SK-N-SH (cell line): ENCODE data around the gene POLE2. TPM values are rescaled to one million over a fixed set of nuclear protein-coding genes. Genes with fewer than 3 reads are reported as not detected.

ENCODE experiments used
- CTCF ChIA-PET: fragments of 300-600, 350-600 bp; formaldehyde crosslinking; extraction: SDS; loops from one replicate; lab custom pipeline; 2021; lab: Yijun Ruan, JAX
- POLR2A ChIA-PET: fragments of 350-600 bp; sonication (Branson Sonifier 250); formaldehyde crosslinking; extraction: SDS; loops from one replicate; lab custom pipeline; 2020; ENCODE audit warnings: antibody characterized with exemption, inconsistent platforms; lab: Yijun Ruan, JAX
- DNase-seq: peaks from one replicate; pipeline ENCODE4 v3.0.0; 2012
- H2AFZ ChIP-seq: fragments of 200-600 bp; sonication (generic); 2 replicates; pipeline ENCODE4 v1.8.1; 2016; ENCODE audit warnings: antibody characterized with exemption, mild to moderate bottlenecking, low read depth
- H3F3A ChIP-seq: fragments of 200-600 bp; sonication (generic); replicated peaks from 2 replicates; pipeline ENCODE3; 2016; ENCODE audit warnings: antibody characterized with exemption, mild to moderate bottlenecking; ENCODE audit not compliant: insufficient read depth
- H3K27ac ChIP-seq, 2 experiments: fragments of 200-500 bp in 1 of 2; fragments of 200-600 bp in 1 of 2; sonication (Bioruptor generic) in 1 of 2; sonication (generic), shearing (Covaris generic) in 1 of 2; 2 replicates each; pipeline versions ENCODE4 v1.5.1 to v1.6.1; 2014 to 2016; ENCODE audit warnings: low read depth in 2 of 2, inconsistent platforms in 1 of 2, low read length in 1 of 2, mild to moderate bottlenecking in 1 of 2, mixed read lengths in 1 of 2
- H3K27me3 ChIP-seq: fragments of 200-600 bp; sonication (generic), shearing (Covaris generic); 2 replicates; pipeline ENCODE4 v1.6.1; 2016; ENCODE audit warnings: mixed run types; ENCODE audit not compliant: insufficient read depth
- H3K36me3 ChIP-seq, 2 experiments: fragments of 200-500 bp in 1 of 2; fragments of 200-600 bp in 1 of 2; sonication (Bioruptor generic) in 1 of 2; sonication (generic) in 1 of 2; replicated peaks in 1 of 2; 2 replicates each; pipeline versions ENCODE3 to v1.5.1; 2014 to 2016; ENCODE audit warnings: low read length in 1 of 2, mild to moderate bottlenecking in 1 of 2; ENCODE audit not compliant: insufficient read depth in 2 of 2, control insufficient read depth in 1 of 2
- H3K4me1 ChIP-seq, 2 experiments: fragments of 200-500 bp in 1 of 2; fragments of 200-600 bp in 1 of 2; sonication (Bioruptor generic) in 1 of 2; sonication (generic), shearing (Covaris generic) in 1 of 2; 2 replicates each; pipeline versions ENCODE4 v1.5.1 to v1.6.1; 2014 to 2016; ENCODE audit warnings: low read depth in 1 of 2, low read length in 1 of 2, mixed run types in 1 of 2; ENCODE audit not compliant: insufficient read depth in 2 of 2, control insufficient read depth in 1 of 2
- H3K4me2 ChIP-seq: fragments of 200-600 bp; sonication (generic), shearing (Covaris generic); 2 replicates; pipeline ENCODE4 v1.6.1; 2017; ENCODE audit warnings: mixed run types
- H3K4me3 ChIP-seq, 2 experiments: fragments of 200-500 bp in 1 of 2; fragments of 200-600 bp in 1 of 2; sonication (Bioruptor generic) in 1 of 2; sonication (generic), shearing (Covaris generic) in 1 of 2; 2 replicates each; pipeline versions ENCODE4 v1.5.1 to v1.8.1; 2014 to 2016; ENCODE audit warnings: low read depth in 2 of 2, inconsistent platforms in 1 of 2, low read length in 1 of 2, mild to moderate bottlenecking in 1 of 2, mixed read lengths in 1 of 2, moderate library complexity in 1 of 2
- H3K79me2 ChIP-seq: fragments of 200-600 bp; sonication (generic); 2 replicates; pipeline ENCODE4 v1.8.1; 2017; ENCODE audit warnings: mild to moderate bottlenecking; ENCODE audit not compliant: insufficient read depth
- H3K9ac ChIP-seq: fragments of 200-600 bp; sonication (generic); 2 replicates; pipeline ENCODE4 v1.6.1; 2017; ENCODE audit warnings: mixed run types
- H3K9me2 ChIP-seq: fragments of 200-600 bp; sonication (generic); 2 replicates; pipeline ENCODE4 v1.6.1; 2017; ENCODE audit warnings: mixed run types
- H3K9me3 ChIP-seq: fragments of 200-600 bp; sonication (generic); 2 replicates; pipeline ENCODE4 v1.6.1; 2017; ENCODE audit warnings: mixed run types, mild to moderate bottlenecking, moderate library complexity
- H4K20me1 ChIP-seq: fragments of 200-600 bp; sonication (generic); 2 replicates; pipeline ENCODE4 v1.6.1; 2017; ENCODE audit warnings: mild to moderate bottlenecking, mixed run types; ENCODE audit not compliant: insufficient read depth
- EP300 ChIP-seq, 2 experiments: IDR thresholded peaks; 2 replicates each; pipeline versions ENCODE4 v1.4.0 to v1.6.1; 2012; ENCODE audit warnings: borderline replicate concordance in 1 of 2, low read depth in 1 of 2, low read length in 1 of 2
- EZH2phosphoT487 ChIP-seq: fragments of 200-600 bp; sonication (generic); IDR thresholded peaks from 2 replicates; pipeline ENCODE4 v1.6.1; 2017; ENCODE audit warnings: low read depth, mixed run types, mild to moderate bottlenecking, antibody characterized with exemption, moderate library complexity, borderline replicate concordance
- MAX ChIP-seq: IDR thresholded peaks from 2 replicates; pipeline ENCODE4 v1.4.0; 2012; ENCODE audit warnings: low read depth
- MXI1 ChIP-seq: IDR thresholded peaks from 2 replicates; pipeline ENCODE4 v1.6.1; 2012; ENCODE audit warnings: mild to moderate bottlenecking, low read depth, low read length, improper control_type of control experiment
- NRF1 ChIP-seq: IDR thresholded peaks from 2 replicates; pipeline ENCODE4 v1.6.1; 2012; ENCODE audit warnings: low read depth, mild to moderate bottlenecking, low read length
- POLR2AphosphoS5 ChIP-seq: IDR thresholded peaks from 2 replicates; pipeline ENCODE4 v1.6.1; 2012; ENCODE audit warnings: low read depth, low read length
- REST ChIP-seq: IDR thresholded peaks from 2 replicates; pipeline ENCODE4 v1.6.1; 2012; ENCODE audit warnings: mild to moderate bottlenecking, low read depth, low read length, moderate library complexity
- RXRA ChIP-seq: IDR thresholded peaks from 2 replicates; pipeline ENCODE4 v1.4.0; 2012; ENCODE audit warnings: low read depth, mild to moderate bottlenecking, borderline replicate concordance
- SIN3A ChIP-seq: IDR thresholded peaks from 2 replicates; pipeline ENCODE4 v1.6.1; 2012; ENCODE audit warnings: low read depth, mild to moderate bottlenecking, low read length, moderate library complexity, borderline replicate concordance
- SMC3 ChIP-seq: IDR thresholded peaks from 2 replicates; pipeline ENCODE4 v1.6.1; 2012; ENCODE audit warnings: low read depth, low read length, improper control_type of control experiment
- TAF1 ChIP-seq: IDR thresholded peaks from 2 replicates; pipeline ENCODE4 v1.6.1; 2012; ENCODE audit warnings: low read depth, mild to moderate bottlenecking, low read length, moderate library complexity, borderline replicate concordance
- TCF12 ChIP-seq: IDR thresholded peaks from 2 replicates; pipeline ENCODE4 v1.4.0; 2012
- USF2 ChIP-seq: fragments of 150-350 bp; IDR thresholded peaks from 2 replicates; pipeline ENCODE4 v1.6.1; 2017; ENCODE audit warnings: antibody characterized with exemption, low read length, low read depth, borderline replicate concordance
- ZBTB33 ChIP-seq: IDR thresholded peaks from 2 replicates; pipeline ENCODE4 v1.4.0; 2012; ENCODE audit warnings: low read depth, borderline replicate concordance
- WGBS: methylation state at CpG from one replicate; pipeline ENCODE4 v1.1.6; 2017; ENCODE audit warnings: low lambda C conversion rate; 5-methylcytosine and 5-hydroxymethylcytosine counted together
- polyA plus RNA-seq, 3 experiments: library from polyadenylated mRNA; depleted of rRNA; stranded (reverse); fragments of >200 nt; gene quantifications; 2 replicates each; pipeline ENCODE4 v1.2.3, GENCODE V29; 2012

The POLE2 gene
- polyA plus RNA-seq, 1 of the 3 experiments (the other 2 are of a cell fraction) = 8.5 TPM

GRCh38 chr14:49623941-49624839 is 63.8 kb downstream of the POLE2 start:
- 80% methylated on average over 6 of the region's 6 CpGs for WGBS
- POLR2A ChIA-PET = no interaction called here
- H3K9me2 ChIP-seq = no peaks in the 10 kb centered on the region
- no peak for DNase-seq
- TF ChIP-seq POLR2AphosphoS5 = peak; percentile 19; the same call in 1 of the 2 replicates
- no peak for TF ChIP-seq USF2
- TF ChIP-seq, all 33 proteins: peak for 1
- no peaks in the 10 kb centered on the region for H3K27me3 ChIP-seq
- CTCF ChIA-PET = interaction anchor here (0.8 to 6.1 kb wide), 4 partner anchors 8 to 229 kb away, joined by 5 to 39 read pairs (median 7); partner anchors contain the start of genes DNAAF2 and NEMF
- H3K4me2 ChIP-seq = peak overlapping the region; percentile 87
- H3K27ac ChIP-seq = peak overlapping the region in 1 of 2 experiments; percentile 12; a peak in 2 of 4 replicates
- peak overlapping the region in 1 of 2 experiments; percentile 96; a peak in 1 of 4 replicates for H3K4me3 ChIP-seq
- peaks cover 89% of the 10 kb centered on the region for H3K79me2 ChIP-seq
- no peak overlapping the region for H2AFZ ChIP-seq
- H3K9ac ChIP-seq = peak overlapping the region; percentile 12; the same call in 1 of the 2 replicates
- peaks cover 30% of the 10 kb centered on the region for H4K20me1 ChIP-seq
- peaks cover 13 to 21% of the 10 kb centered on the region in 2 experiments; a peak in 3 of 4 replicates for H3K4me1 ChIP-seq
- no peaks in the 10 kb centered on the region for H3K9me3 ChIP-seq
- peaks cover 21% of the 10 kb centered on the region for H3F3A ChIP-seq
- peaks cover 22 to 29% of the 10 kb centered on the region in 2 experiments for H3K36me3 ChIP-seq

- POLR2A ChIA-PET = no interaction called here
- peaks cover 19 to 22% of the 10 kb centered on the region in 2 experiments for H3K4me1 ChIP-seq
- WGBS = 57% methylated on average over 3 of the region's 3 CpGs
- no peak for DNase-seq
- peaks cover 18% of the 10 kb centered on the region for H3F3A ChIP-seq
- H3K4me3 ChIP-seq = peak overlapping the region in 1 of 2 experiments; percentile 96; a peak in 3 of 4 replicates
- H3K27ac ChIP-seq = no peak overlapping the region; a peak in 1 of 4 replicates
- peak overlapping the region; percentile 95; the same call in 1 of the 2 replicates for H3K9ac ChIP-seq
- H3K4me2 ChIP-seq = peak overlapping the region; percentile 87
- H4K20me1 ChIP-seq = peaks cover 36% of the 10 kb centered on the region
- H3K79me2 ChIP-seq = peaks cover 89% of the 10 kb centered on the region
- CTCF ChIA-PET = interaction anchor here (0.8 to 6.1 kb wide), 4 partner anchors 9 to 230 kb away, joined by 5 to 39 read pairs (median 7); partner anchors contain the start of genes DNAAF2 and NEMF
- no peaks in the 10 kb centered on the region for H3K9me3 ChIP-seq
- no peaks in the 10 kb centered on the region for H3K9me2 ChIP-seq
- peaks cover 28 to 37% of the 10 kb centered on the region in 2 experiments for H3K36me3 ChIP-seq
- no peaks in the 10 kb centered on the region for H3K27me3 ChIP-seq
- H2AFZ ChIP-seq = no peak overlapping the region
- no peak for TF ChIP-seq TCF12
- TF ChIP-seq EZH2phosphoT487 = no peak
- no peak for TF ChIP-seq SIN3A
- TF ChIP-seq ZBTB33 = no peak
- TF ChIP-seq MAX = no peak
- TF ChIP-seq EP300 (IDR thresholded peaks at IDR 0.05; ENCODE audit: borderline replicate concordance in 1 of 2, low read depth in 1 of 2, low read length in 1 of 2) = no peak
- no peak for TF ChIP-seq TAF1
- TF ChIP-seq MXI1 = no peak
- no peak for TF ChIP-seq USF2
- TF ChIP-seq REST = no peak
- TF ChIP-seq SMC3 = no peak
- no peak for TF ChIP-seq NRF1
- TF ChIP-seq RXRA = no peak
These were observed 64.6 kb downstream of the POLE2 start for GRCh38 chr14:49623387-49623786.
